ENCODE results near the gene IMMP2L.
"Not testable (repeated sequence)": the region's sequence is repeated elsewhere in the genome, so short reads cannot be mapped to it uniquely, and the experiment has no call there.

Gene IMMP2L

DNA sequence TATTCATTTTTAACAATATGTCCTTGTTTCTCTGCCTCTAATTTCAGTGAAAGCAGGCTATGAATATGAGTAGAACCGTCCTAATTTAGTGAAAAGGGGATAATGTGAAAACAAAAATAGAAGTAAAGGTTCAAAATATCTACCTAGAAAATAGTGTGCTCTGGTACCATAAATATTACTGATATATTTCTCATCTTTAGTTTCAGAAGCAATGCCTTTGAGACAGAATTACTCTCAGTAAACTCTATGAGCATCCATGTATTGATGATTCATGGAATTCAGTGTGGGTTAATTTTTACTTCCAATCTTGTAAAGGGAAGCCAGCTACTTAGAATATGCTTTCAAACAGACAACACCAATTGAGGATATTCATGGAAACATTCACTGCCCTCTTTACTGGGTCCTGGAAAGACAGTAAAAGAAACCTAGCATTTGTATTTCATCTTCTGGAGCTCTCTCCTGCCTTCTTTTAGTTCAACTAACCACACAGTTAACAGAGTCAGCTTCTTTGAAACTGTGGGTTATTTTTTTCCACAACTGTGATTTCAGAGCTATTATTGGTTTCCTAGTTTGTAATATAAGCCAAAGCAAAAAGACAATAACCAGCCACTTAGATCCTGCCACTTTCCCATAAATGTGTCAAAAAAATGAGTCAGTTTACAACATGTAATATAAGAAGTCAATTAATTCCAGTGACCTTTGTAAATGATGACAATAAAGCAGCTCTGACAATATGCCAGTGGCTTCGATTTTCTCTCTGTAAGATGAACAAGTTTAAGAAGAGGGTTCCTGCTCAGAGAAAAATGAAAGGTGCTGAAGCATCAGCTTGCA, 469.7 kb downstream of the IMMP2L start:
- DNase-seq: no peak

- DNase-seq: no peak
Observed at GRCh38 chr7:111091593-111092358, 470.5 kb downstream of the IMMP2L start.

- peak; percentile 66 for DNase-seq
Observed at GRCh38 chr7:111090846-111091245, 471.4 kb downstream of the IMMP2L start, which contains the start of gene LRRN3. Gene LRRN3, plus strand, starts transcription at chr7:111091127. Its CDS starts 31,646 bp downstream, at chr7:111122773.

DNA sequence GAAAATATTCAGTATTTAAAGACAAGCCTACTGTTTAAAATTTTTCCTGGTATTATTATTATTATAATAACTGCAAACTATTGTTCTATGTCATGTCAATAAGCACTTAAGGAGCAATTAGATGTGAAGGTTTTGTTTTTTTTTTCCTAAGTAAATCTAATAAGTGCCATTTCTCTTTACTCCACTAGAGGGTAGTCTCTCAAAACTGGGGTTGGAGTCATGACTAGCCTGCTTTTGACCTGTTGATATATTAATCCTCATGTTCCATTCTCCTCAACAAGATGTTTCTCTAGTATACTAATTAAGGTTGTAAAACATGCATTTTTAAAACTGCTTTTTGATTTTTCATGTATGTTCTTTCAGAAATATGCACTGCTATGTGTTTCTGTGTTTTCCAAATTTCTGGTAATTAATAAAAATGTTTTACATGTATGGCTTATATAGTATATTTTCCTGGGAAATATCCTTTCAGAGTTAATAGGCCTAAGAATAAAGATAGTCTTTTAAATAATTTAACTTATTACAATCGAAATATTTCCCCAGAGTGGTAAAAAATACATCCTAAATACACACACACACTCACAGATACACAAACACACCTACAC, 472.4 kb downstream of the IMMP2L start:
- DNase-seq: peak; percentile 41

- DNase-seq: no peak
Observed at GRCh38 chr7:111088328-111088727, 474.0 kb downstream of the IMMP2L start.

- DNase-seq: no peak
Observed at GRCh38 chr7:111086532-111086931, 475.8 kb downstream of the IMMP2L start.

DNA sequence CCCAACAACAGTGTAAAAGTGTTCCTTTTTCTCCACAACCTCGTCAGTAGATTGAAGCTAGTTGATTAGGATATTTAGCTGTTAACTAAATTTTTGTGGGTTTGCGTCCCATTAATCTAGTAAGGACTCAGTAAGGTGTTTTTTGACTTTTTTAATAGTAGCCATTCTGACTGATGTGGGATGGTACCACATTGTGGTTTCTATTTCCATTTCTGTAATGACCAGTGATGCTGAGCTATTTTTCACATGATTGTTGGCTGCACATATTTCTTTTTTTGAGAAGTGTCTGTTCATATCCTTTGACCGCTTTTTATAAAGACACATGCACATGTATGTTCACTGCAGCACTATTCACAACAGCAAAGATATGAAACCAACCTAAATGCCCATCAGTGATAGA, 476.9 kb downstream of the IMMP2L start:
- no peak for DNase-seq

DNA sequence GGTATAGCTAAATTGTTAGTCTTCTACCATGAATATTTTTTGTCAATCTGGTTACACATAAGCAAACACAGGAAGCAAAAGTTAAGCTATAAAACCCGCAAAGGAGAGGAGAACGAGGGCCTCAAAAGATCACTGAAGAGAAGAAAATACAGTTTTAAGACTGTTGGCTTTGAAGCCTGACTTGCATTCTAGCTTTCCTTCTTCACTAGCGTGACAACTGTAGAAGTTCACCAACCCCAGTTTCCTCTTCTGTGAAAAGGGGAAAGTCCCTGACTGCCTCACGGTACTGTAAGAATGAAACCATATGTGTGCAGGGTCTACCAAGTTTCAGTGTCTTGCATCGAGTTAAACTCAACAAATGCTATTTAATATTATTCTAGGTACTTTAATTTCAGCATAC, 478.9 kb downstream of the IMMP2L start:
- no peak for DNase-seq

- DNase-seq: no peak
Observed at GRCh38 chr7:111082351-111082750, 479.9 kb downstream of the IMMP2L start.

DNA sequence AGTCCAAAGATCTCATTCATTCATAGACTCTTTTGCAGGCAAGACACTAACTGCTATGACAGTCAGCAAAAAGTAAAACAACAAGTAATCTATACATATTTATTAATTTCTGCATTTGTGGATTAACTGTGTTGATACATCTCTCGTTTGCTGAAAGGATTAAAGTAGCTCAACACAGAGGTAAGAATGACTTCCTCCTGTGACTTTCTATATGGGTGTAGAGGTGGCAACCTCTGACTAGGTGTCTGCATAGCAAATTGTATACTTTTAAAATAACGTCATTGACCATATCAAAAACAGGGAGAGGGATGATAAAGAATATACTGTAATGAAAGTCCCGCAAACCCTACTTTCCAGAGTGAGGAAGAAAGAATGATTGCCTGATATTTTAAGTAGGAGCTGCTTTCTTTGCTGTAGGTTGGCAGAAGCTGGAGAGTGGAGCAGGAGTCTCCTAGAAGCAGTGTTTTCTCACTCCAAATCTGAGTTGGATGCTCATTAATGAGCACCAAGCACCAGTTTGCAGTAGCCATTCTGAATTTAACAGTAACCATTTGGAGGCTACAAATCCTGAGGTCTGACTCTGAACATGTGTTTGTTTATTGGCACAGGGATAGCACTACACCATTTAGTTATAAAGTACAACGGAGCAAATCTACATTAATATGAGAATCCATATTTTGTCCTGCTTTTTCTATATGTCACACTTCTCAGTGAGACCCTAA, 480.6 kb downstream of the IMMP2L start:
- DNase-seq: no peak

- no peak for DNase-seq
Observed at GRCh38 chr7:111080495-111081105, 481.7 kb downstream of the IMMP2L start.

- no peak for DNase-seq
Observed at GRCh38 chr7:111077001-111077400, 485.3 kb downstream of the IMMP2L start.

DNA sequence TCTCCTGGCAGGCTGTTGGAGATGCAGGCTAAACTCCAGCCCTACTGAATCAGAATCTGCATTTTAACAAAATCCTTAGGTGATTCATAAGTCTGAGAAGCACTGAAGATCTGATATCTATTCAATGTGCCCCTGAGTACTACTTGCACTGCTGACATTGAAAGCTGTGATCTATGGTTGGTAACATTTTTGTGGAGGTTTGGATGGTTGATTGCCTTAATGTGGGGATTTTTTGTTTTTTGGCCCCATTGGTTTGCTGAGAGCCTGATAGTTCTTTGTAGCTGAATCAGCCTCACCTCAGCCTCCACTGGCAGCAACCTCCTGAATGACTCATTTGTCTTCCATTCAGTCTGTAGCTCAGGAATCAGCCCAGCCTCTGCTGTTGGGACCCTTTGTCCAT, 486.1 kb downstream of the IMMP2L start:
- no peak for DNase-seq

- no peak for DNase-seq
Observed at GRCh38 chr7:111075498-111075897, 486.8 kb downstream of the IMMP2L start.

DNA sequence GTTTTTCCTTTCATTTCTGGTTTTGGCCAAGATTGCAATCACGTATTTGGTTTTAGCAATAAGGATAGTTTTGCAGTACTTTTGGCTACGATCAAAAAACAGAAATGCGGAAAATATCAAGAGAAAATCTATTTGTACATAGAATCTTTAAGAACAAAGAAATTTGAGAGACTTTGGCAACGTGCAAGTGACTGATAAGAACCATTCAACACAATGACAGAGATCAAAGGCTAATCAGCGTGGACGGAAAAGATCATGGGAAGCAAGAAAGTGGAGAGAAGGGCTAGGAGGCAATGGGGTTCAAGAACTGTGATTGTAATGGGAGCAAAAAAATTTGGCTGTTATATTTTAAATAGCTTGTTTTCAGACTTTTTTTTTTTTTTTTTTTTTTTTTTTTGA, 487.5 kb downstream of the IMMP2L start:
- no peak for DNase-seq

GRCh38 chr7:111074071-111074747, 488.1 kb downstream of the IMMP2L start:
- no peak for DNase-seq

DNA sequence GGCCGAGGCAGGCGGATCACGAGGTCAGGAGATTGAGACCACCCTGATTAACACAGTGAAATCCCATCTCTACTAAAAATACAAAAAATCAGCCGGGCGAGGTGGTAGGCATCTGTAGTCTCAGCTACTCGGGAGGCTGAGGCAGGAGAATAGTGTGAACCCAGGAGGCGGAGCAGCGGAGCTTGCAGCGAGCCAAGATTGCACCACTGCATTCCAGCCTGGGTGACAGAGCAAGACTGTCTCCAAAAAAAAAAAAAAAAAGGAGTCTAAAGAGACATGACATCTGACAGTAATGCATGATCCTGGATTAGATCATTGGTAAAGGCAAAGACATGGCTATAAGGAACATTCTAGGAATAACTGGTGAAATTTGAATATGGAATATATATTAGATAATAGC, 489.6 kb downstream of the IMMP2L start:
- DNase-seq: not testable (repeated sequence)

- DNase-seq: no peak
Observed at GRCh38 chr7:111071556-111071955, 490.7 kb downstream of the IMMP2L start.

DNA sequence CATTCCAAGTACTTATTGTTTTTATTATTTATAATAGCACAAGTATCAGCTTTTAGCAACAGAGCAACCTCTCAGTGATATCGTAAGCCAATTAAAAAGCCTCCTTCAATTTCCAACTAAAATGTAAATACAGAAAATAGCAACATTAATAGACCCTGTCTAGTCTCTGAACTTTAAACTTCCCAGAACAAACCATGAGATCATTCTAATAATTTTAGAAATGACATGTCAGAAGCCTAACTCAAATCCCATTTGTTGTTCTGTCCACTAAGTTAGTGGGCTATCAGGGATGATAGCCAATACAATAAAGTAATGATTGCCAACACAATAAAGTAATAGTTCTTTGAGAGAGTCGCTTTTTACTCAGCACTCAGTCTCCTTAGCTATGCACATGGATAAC, 493.7 kb downstream of the IMMP2L start:
- DNase-seq: no peak

DNA sequence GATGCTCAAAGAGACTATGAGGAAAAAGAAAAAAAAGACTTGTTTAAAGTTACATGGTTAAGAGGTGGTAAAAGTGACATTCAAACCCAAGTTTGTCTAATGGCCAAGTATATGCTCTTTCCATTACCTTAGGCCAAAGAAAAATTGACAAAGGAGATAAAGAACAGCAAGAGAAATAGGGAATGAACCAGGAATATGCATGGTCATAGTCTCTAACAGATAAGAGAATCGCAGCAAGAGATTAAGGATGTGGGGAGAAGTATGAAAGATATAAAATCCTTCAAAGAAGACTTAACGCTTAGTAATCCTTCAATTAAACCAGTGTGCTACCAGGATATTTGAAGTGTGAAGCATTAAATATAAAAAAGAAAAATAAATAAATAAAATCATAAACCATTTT, 494.6 kb downstream of the IMMP2L start:
- no peak for DNase-seq

DNA sequence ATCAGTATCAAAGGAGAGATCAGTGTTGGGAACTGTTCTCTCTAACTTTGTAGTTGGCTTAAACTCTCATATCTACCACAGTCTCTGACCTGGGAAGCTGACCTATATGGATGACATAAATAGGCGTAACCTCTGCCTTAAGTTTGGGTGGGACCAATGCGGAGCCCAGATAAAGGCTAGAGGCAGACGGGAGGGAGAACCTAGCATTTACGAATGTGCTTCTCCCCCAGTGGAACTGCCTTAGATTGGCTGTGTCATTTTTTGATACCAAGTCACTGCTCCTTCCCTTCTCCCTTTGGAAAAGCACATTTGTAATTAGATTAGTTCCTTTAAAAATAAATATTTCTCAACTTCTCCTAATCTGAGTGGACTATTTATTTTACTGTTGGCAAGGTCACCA, 495.0 kb downstream of the IMMP2L start:
- no peak for DNase-seq

DNA sequence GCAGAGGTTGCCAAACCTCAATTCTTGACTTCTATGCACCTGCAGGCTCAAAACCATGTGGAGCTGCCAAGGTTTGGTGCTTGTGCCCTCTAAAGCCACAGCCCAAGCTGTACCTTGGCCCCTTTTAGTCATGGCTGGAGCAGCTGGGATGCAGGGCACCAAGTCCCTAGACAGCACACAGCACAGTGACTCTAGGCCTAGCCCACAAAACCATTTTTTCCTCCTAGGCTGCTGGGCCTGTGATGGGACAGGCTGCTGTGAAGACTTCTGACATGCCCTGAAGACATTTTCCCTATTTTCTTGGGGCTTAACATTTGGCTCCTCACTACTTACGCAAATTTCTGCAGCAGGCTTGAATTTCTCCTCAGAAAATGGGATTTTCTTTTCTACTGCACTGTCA, 499.1 kb downstream of the IMMP2L start:
- no peak for DNase-seq

Data from NCI-H2081 treated with DMSO at 0.1 percent for 48 hours (cell line).